GM12878 (cell line): ENCODE measurements around the gene PUS10. TPM values are rescaled to one million over a fixed set of nuclear protein-coding genes. Genes with fewer than 3 reads are reported as not detected.

Experiments
- ATAC-seq: fragments of 200-7000 bp; cut with Tn5 transposase; 3 replicates; pipeline ENCODE4 v1.9.1; 2020; ENCODE audit warnings: mild to moderate bottlenecking, moderate library complexity
- BruUV-seq: library from RNA; stranded (reverse); fragments of 400-500 nt; replicated peaks from 2 replicates; lab custom pipeline; 2021; lab: Mats Ljungman, UMichigan
- CTCF ChIA-PET: fragments of 300-600 bp; sonication (Branson Sonifier 250); formaldehyde crosslinking; extraction: SDS; loops from one replicate; lab custom pipeline; 2021; ENCODE audit warnings: inconsistent platforms; lab: Yijun Ruan, JAX
- POLR2A ChIA-PET: fragments of 350-600 bp; formaldehyde crosslinking; extraction: SDS; loops from one replicate; lab custom pipeline; 2021; ENCODE audit warnings: inconsistent platforms; lab: Charles Lee
- RAD21 ChIA-PET: fragments of 300-600 bp; sonication (Branson Sonifier 250); formaldehyde crosslinking; loops from one replicate; lab custom pipeline; 2023; ENCODE audit warnings: antibody characterized with exemption; ENCODE audit not compliant: unreplicated experiment; lab: Charles Lee
- SMC1A ChIA-PET: fragments of 300-600 bp; sonication (Branson Sonifier 250); formaldehyde crosslinking; loops from one replicate; lab custom pipeline; 2023; ENCODE audit not compliant: unreplicated experiment, uncharacterized antibody; lab: Charles Lee
- DNase-seq: peaks from one replicate; pipeline ENCODE4 v3.0.0-alpha.2; 2011; ENCODE audit warnings: low read depth, low spot score
- FAIRE-seq: peaks from 3 replicates; lab custom pipeline; 2011; peaks lifted over from hg19 to GRCh38; lab: Jason Lieb, UNC
- H2AFZ ChIP-seq: 2 replicates; pipeline ENCODE4 v1.6.0; 2011; ENCODE audit warnings: low read depth, low read length, control low read depth; ENCODE audit not compliant: control insufficient read depth
- H3K27ac ChIP-seq: 2 replicates; pipeline ENCODE4 v1.5.1; 2011; ENCODE audit warnings: control low read depth; ENCODE audit not compliant: control insufficient read depth, insufficient read depth
- H3K27me3 ChIP-seq, 2 experiments: replicated peaks in 1 of 2; 2 replicates each; pipeline versions ENCODE4 v1.6.0 to v1.6.1; 2011; ENCODE audit warnings: low read length in 1 of 2; ENCODE audit not compliant: control insufficient read depth in 2 of 2, insufficient read depth in 2 of 2
- H3K36me3 ChIP-seq, 2 experiments: 2 replicates each; pipeline ENCODE4 v1.5.1; 2011; ENCODE audit warnings: low read length in 1 of 2; ENCODE audit not compliant: control insufficient read depth in 2 of 2, insufficient read depth in 2 of 2
- H3K4me1 ChIP-seq: 2 replicates; pipeline ENCODE4 v1.6.1; 2011; ENCODE audit warnings: mild to moderate bottlenecking, low read length, moderate library complexity, mixed read lengths; ENCODE audit not compliant: control insufficient read depth, insufficient read depth
- H3K4me2 ChIP-seq: 2 replicates; pipeline ENCODE4 v1.6.0; 2011; ENCODE audit warnings: control low read depth; ENCODE audit not compliant: control insufficient read depth, insufficient read depth
- H3K4me3 ChIP-seq: fragments of 200-600 bp; sonication (generic); 2 replicates; pipeline ENCODE4 v1.5.1; 2016
- H3K79me2 ChIP-seq: 2 replicates; pipeline ENCODE4 v1.6.0; 2011; ENCODE audit warnings: low read length; ENCODE audit not compliant: control insufficient read depth, insufficient read depth
- H3K9ac ChIP-seq: 2 replicates; pipeline ENCODE4 v1.8.0; 2011; ENCODE audit warnings: low read length, control low read depth, mixed read lengths; ENCODE audit not compliant: control insufficient read depth, insufficient read depth
- H3K9me3 ChIP-seq: replicated peaks from 3 replicates; pipeline ENCODE4 v1.5.1; 2011; ENCODE audit warnings: mild to moderate bottlenecking, low read length; ENCODE audit not compliant: control insufficient read depth, insufficient read depth
- H4K20me1 ChIP-seq: 2 replicates; pipeline ENCODE4 v1.6.0; 2011; ENCODE audit not compliant: control insufficient read depth, insufficient read depth
- ATF7 ChIP-seq: fragments of 450-650 bp; IDR thresholded peaks from 2 replicates; pipeline ENCODE4 v1.6.1; 2016; ENCODE audit warnings: low read depth, mild to moderate bottlenecking
- MYC ChIP-seq: IDR thresholded peaks from 2 replicates; pipeline ENCODE4 v1.6.1; 2011; ENCODE audit warnings: mild to moderate bottlenecking, low read length, moderate library complexity, inconsistent platforms; ENCODE audit not compliant: insufficient read depth, insufficient replicate concordance, insufficient read length, severe bottlenecking
- POLR2AphosphoS5 ChIP-seq: IDR thresholded peaks from 2 replicates; pipeline ENCODE4 v1.6.1; 2011; ENCODE audit warnings: mild to moderate bottlenecking, low read length, inconsistent platforms
- RB1 ChIP-seq: fragments of 450-650 bp; formaldehyde crosslinking; IDR thresholded peaks from 2 replicates; pipeline ENCODE4 v1.6.1; 2017; ENCODE audit warnings: mild to moderate bottlenecking, borderline replicate concordance
- TCF3 ChIP-seq: IDR thresholded peaks from 2 replicates; pipeline ENCODE4 v1.6.1; 2012; ENCODE audit warnings: low read depth, mild to moderate bottlenecking, low read length, borderline replicate concordance; ENCODE audit not compliant: insufficient read depth
- ZNF207 ChIP-seq: fragments of 450-650 bp; IDR thresholded peaks from 2 replicates; pipeline ENCODE4 v1.6.1; 2014; ENCODE audit warnings: antibody characterized with exemption, mild to moderate bottlenecking, borderline replicate concordance
- ZZZ3 ChIP-seq: IDR thresholded peaks from 2 replicates; pipeline ENCODE4 v1.6.1; 2011; ENCODE audit warnings: low read depth; ENCODE audit not compliant: control insufficient read depth, insufficient read length
- WGBS: methylation state at CpG from one replicate; pipeline ENCODE4 v1.1.6; 2016; ENCODE audit warnings: low lambda C conversion rate; ENCODE audit not compliant: insufficient replicate concordance, insufficient coverage; ENCODE audit errors: missing lambda C conversion rate; 5-methylcytosine and 5-hydroxymethylcytosine counted together
- in situ Hi-C: fragments of 300-500 bp; cut with MboI; formaldehyde crosslinking; loops from 9 replicates; pipeline ENCODE4 v1.14.3; 2018; ENCODE audit warnings: mixed read lengths
- intact Hi-C: fragments of 100-400 bp; cut with micrococcal nuclease; formaldehyde crosslinking; loops from one replicate; pipeline ENCODE4 v1.14.2; 2022; ENCODE audit not compliant: unreplicated experiment
- polyA plus RNA-seq, 11 experiments: library from polyadenylated mRNA; depleted of rRNA in 4 of 11; unstranded in 6 of 11; stranded (reverse) in 5 of 11; fragments of >200 nt; fragmentation: Nextera tagmentation in 4 of 11; fragmentation: Illumina TruSeq in 1 of 11; extraction: Ambion mirVana in 4 of 11; extraction: Trizol in 1 of 11; gene quantifications; 1 replicate in 1 of 11; 2 replicates in 10 of 11; pipeline versions ENCODE4 v1.2.1 to v1.2.3, GENCODE V29; 2011 to 2016; ENCODE audit warnings: inconsistent platforms in 2 of 11, missing spikeins in 2 of 11, low read depth in 1 of 11
- total RNA-seq, 4 experiments: library from RNA; depleted of rRNA in 3 of 4; stranded (reverse); fragments of >200 nt in 3 of 4; fragmentation: Illumina TruSeq in 1 of 4; extraction: Trizol in 1 of 4; gene quantifications; 2 replicates each; pipeline versions ENCODE4 v1.2.1 to v1.2.3, GENCODE V29; 2013 to 2021
- TF ChIP-seq, protein P1 (sequence below): fragments of 450-650 bp; IDR thresholded peaks from 2 replicates; pipeline ENCODE4 v1.6.1; 2016; ENCODE audit warnings: mild to moderate bottlenecking
- TF ChIP-seq, protein P2 (sequence below): fragments of 450-650 bp; IDR thresholded peaks from 2 replicates; pipeline ENCODE4 v1.6.1; 2018; ENCODE audit warnings: borderline replicate concordance, mild to moderate bottlenecking; ENCODE audit not compliant: partially characterized antibody
- TF ChIP-seq, protein P3 (sequence below): IDR thresholded peaks from 2 replicates; pipeline ENCODE4 v1.6.1; 2012; ENCODE audit warnings: low read depth, low read length, improper control_type of control experiment
- TF ChIP-seq, protein P4 (sequence below): fragments of 450-650 bp; IDR thresholded peaks from 2 replicates; pipeline ENCODE4 v1.6.1; 2017; ENCODE audit warnings: borderline replicate concordance
- TF ChIP-seq, protein P5 (sequence below): fragments of 450-650 bp; IDR thresholded peaks from 2 replicates; pipeline ENCODE4 v1.6.1; 2017; ENCODE audit warnings: mild to moderate bottlenecking

The PUS10 gene
- total and polyA plus RNA-seq, 10 of the 15 experiments (the other 5 are each of a cell fraction or from before 2014, with no cell fraction given) = 9.1 to 17.0 (median 13.0) TPM

DNA sequence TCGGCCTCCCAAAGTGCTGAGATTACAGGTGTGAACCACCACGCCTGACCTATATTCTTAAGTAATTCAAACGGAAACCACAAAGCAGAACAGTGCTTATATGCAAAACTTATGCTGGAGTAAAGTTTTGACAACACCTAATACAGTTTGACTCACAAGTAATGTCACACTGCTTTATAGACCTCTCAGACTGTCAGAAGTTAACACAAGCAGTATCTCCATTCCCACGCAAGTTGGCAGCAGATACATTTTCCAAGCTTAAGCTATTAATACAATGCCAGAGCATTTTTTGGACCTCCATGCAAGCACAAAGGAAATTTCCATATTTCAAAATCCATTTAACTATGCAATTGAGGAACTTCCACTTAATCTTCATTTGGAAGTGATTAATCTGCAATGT, 26.6 kb upstream of the PUS10 start:
- no TSS peak for BruUV-seq
- H3K9ac ChIP-seq = no peak overlapping the region
- no peaks in the 10 kb centered on the region for H4K20me1 ChIP-seq
- no peaks in the 10 kb centered on the region for H3K27me3 ChIP-seq
- RAD21 ChIA-PET = no interaction called here
- peaks cover 0 to 4% of the 10 kb centered on the region in 2 experiments; a peak in 1 of 4 replicates for H3K36me3 ChIP-seq
- no peaks in the 10 kb centered on the region; the same call in 1 of the 2 replicates for H3K4me1 ChIP-seq
- SMC1A ChIA-PET = no interaction called here
- H3K27ac ChIP-seq = no peak overlapping the region
- DNase-seq (no peak), ATAC-seq (peak; percentile 88), FAIRE-seq (no peak)
- H3K4me3 ChIP-seq = no peak overlapping the region
- no peak overlapping the region for H3K4me2 ChIP-seq
- peaks cover 6% of the 10 kb centered on the region; the same call in 2 of the 3 replicates for H3K9me3 ChIP-seq
- H2AFZ ChIP-seq = no peak overlapping the region
- intact Hi-C loops = no loop called here
- in situ Hi-C loops = no loop called here
- POLR2A ChIA-PET = no interaction called here
- 42% methylated on average over 4 of the region's 4 CpGs for WGBS
- CTCF ChIA-PET = no interaction called here
- H3K79me2 ChIP-seq = no peaks in the 10 kb centered on the region
- TF ChIP-seq MYC (no peak), ATF7 (no peak), RB1 (no peak), TCF3 (no peak), ZNF207 (no peak), POLR2AphosphoS5 (no peak), ZZZ3 (no peak)
- TF ChIP-seq, protein P1, sequence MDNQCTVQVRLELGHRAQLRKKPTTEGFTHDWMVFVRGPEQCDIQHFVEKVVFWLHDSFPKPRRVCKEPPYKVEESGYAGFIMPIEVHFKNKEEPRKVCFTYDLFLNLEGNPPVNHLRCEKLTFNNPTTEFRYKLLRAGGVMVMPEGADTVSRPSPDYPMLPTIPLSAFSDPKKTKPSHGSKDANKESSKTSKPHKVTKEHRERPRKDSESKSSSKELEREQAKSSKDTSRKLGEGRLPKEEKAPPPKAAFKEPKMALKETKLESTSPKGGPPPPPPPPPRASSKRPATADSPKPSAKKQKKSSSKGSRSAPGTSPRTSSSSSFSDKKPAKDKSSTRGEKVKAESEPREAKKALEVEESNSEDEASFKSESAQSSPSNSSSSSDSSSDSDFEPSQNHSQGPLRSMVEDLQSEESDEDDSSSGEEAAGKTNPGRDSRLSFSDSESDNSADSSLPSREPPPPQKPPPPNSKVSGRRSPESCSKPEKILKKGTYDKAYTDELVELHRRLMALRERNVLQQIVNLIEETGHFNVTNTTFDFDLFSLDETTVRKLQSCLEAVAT = no peak
- TF ChIP-seq, protein P2, sequence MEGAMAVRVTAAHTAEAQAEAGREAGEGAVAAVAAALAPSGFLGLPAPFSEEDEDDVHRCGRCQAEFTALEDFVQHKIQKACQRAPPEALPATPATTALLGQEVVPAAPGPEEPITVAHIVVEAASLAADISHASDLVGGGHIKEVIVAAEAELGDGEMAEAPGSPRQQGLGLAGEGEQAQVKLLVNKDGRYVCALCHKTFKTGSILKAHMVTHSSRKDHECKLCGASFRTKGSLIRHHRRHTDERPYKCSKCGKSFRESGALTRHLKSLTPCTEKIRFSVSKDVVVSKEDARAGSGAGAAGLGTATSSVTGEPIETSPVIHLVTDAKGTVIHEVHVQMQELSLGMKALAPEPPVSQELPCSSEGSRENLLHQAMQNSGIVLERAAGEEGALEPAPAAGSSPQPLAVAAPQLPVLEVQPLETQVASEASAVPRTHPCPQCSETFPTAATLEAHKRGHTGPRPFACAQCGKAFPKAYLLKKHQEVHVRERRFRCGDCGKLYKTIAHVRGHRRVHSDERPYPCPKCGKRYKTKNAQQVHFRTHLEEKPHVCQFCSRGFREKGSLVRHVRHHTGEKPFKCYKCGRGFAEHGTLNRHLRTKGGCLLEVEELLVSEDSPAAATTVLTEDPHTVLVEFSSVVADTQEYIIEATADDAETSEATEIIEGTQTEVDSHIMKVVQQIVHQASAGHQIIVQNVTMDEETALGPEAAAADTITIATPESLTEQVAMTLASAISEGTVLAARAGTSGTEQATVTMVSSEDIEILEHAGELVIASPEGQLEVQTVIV = no peak
- TF ChIP-seq, protein P3, sequence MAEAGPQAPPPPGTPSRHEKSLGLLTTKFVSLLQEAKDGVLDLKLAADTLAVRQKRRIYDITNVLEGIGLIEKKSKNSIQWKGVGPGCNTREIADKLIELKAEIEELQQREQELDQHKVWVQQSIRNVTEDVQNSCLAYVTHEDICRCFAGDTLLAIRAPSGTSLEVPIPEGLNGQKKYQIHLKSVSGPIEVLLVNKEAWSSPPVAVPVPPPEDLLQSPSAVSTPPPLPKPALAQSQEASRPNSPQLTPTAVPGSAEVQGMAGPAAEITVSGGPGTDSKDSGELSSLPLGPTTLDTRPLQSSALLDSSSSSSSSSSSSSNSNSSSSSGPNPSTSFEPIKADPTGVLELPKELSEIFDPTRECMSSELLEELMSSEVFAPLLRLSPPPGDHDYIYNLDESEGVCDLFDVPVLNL = no peak
- TF ChIP-seq, protein P4, sequence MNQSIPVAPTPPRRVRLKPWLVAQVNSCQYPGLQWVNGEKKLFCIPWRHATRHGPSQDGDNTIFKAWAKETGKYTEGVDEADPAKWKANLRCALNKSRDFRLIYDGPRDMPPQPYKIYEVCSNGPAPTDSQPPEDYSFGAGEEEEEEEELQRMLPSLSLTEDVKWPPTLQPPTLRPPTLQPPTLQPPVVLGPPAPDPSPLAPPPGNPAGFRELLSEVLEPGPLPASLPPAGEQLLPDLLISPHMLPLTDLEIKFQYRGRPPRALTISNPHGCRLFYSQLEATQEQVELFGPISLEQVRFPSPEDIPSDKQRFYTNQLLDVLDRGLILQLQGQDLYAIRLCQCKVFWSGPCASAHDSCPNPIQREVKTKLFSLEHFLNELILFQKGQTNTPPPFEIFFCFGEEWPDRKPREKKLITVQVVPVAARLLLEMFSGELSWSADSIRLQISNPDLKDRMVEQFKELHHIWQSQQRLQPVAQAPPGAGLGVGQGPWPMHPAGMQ = no peak
- TF ChIP-seq, protein P5, sequence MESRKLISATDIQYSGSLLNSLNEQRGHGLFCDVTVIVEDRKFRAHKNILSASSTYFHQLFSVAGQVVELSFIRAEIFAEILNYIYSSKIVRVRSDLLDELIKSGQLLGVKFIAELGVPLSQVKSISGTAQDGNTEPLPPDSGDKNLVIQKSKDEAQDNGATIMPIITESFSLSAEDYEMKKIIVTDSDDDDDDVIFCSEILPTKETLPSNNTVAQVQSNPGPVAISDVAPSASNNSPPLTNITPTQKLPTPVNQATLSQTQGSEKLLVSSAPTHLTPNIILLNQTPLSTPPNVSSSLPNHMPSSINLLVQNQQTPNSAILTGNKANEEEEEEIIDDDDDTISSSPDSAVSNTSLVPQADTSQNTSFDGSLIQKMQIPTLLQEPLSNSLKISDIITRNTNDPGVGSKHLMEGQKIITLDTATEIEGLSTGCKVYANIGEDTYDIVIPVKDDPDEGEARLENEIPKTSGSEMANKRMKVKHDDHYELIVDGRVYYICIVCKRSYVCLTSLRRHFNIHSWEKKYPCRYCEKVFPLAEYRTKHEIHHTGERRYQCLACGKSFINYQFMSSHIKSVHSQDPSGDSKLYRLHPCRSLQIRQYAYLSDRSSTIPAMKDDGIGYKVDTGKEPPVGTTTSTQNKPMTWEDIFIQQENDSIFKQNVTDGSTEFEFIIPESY = no peak
